NB4 (cell line): Measurements from ENCODE around the gene RETREG2.

Experiments
- CTCF ChIP-seq: IDR thresholded peaks from one replicate; pipeline ENCODE4 v1.5.1; 2012; ENCODE audit warnings: low read depth, low read length
- POLR2A ChIP-seq: IDR thresholded peaks from 2 replicates; pipeline ENCODE4 v1.6.1; 2011; ENCODE audit warnings: mild to moderate bottlenecking; ENCODE audit not compliant: insufficient read length; ENCODE audit errors: extremely low read depth

- no peak for TF ChIP-seq CTCF
- no peak for TF ChIP-seq POLR2A
Observed at GRCh38 chr2:219173176-219173575, 4.9 kb upstream of the RETREG2 start.
